CD14-positive monocyte (primary cell): ENCODE results near the gene LCLAT1. TPM values are rescaled to one million over a fixed set of nuclear protein-coding genes. Genes with fewer than 3 reads are reported as not detected.

Source experiments
- DNase-seq, 3 donors: peaks; one replicate each; pipeline ENCODE4 v3.0.0-alpha.2; 2011 to 2022
- H2AFZ ChIP-seq: 2 replicates; pipeline ENCODE4 v1.6.0; 2012; ENCODE audit warnings: mild to moderate bottlenecking, low read depth, low read length, inconsistent platforms; ENCODE audit not compliant: insufficient read depth, poor library complexity, severe bottlenecking
- H3K27ac ChIP-seq, 2 donors: 1 replicate in 1 of 2; 2 replicates in 1 of 2; pipeline ENCODE4 v1.5.1; 2012 to 2013; ENCODE audit warnings: low read length in 2 of 2, control low read depth in 1 of 2, inconsistent platforms in 1 of 2, low read depth in 1 of 2, mild to moderate bottlenecking in 1 of 2
- H3K27me3 ChIP-seq, 2 donors: one replicate each; pipeline versions ENCODE4 v1.6.0 to v1.6.1; 2011 to 2013; ENCODE audit warnings: low read length in 2 of 2; ENCODE audit not compliant: control insufficient read depth in 2 of 2, insufficient read depth in 2 of 2
- H3K36me3 ChIP-seq, 2 donors: replicated peaks in 1 of 2; 1 replicate in 1 of 2; 2 replicates in 1 of 2; pipeline versions ENCODE4 v1.5.1 to v1.6.1; 2012 to 2013; ENCODE audit warnings: low read length in 2 of 2, control low read depth in 1 of 2, inconsistent platforms in 1 of 2, mild to moderate bottlenecking in 1 of 2; ENCODE audit not compliant: insufficient read depth in 2 of 2, control insufficient read depth in 1 of 2
- H3K4me1 ChIP-seq, 2 donors: 1 replicate in 1 of 2; 2 replicates in 1 of 2; pipeline versions ENCODE4 v1.5.1 to v1.6.1; 2012 to 2013; ENCODE audit warnings: low read length in 2 of 2, control low read depth in 1 of 2, inconsistent platforms in 1 of 2, mild to moderate bottlenecking in 1 of 2, moderate library complexity in 1 of 2; ENCODE audit not compliant: insufficient read depth in 2 of 2, control insufficient read depth in 1 of 2
- H3K4me2 ChIP-seq: replicated peaks from 2 replicates; pipeline ENCODE3; 2012; ENCODE audit warnings: low read length, moderate library complexity, mild to moderate bottlenecking; ENCODE audit not compliant: poor library complexity, severe bottlenecking; ENCODE audit errors: extremely low read depth
- H3K4me3 ChIP-seq, 3 experiments: fragments of 200-600 bp in 1 of 3; sonication (generic) in 1 of 3; replicated peaks in 1 of 3; 1 replicate in 2 of 3; 2 replicates in 1 of 3; pipeline ENCODE4 v1.5.1; 2011 to 2013; ENCODE audit warnings: low read length in 3 of 3, mild to moderate bottlenecking in 3 of 3, control low read depth in 2 of 3, low read depth in 2 of 3, inconsistent platforms in 1 of 3, moderate library complexity in 1 of 3
- H3K79me2 ChIP-seq: 2 replicates; pipeline ENCODE4 v1.6.0; 2012; ENCODE audit warnings: mild to moderate bottlenecking, control low read depth, inconsistent platforms, low read length, moderate library complexity; ENCODE audit not compliant: insufficient read depth
- H3K9ac ChIP-seq: 2 replicates; pipeline ENCODE4 v1.6.0; 2017; ENCODE audit warnings: low read length, mild to moderate bottlenecking; ENCODE audit not compliant: insufficient read depth, poor library complexity, severe bottlenecking
- H3K9me3 ChIP-seq, 2 donors: replicated peaks in 1 of 2; 1 replicate in 1 of 2; 2 replicates in 1 of 2; pipeline versions ENCODE4 v1.5.1 to v1.6.1; 2012 to 2013; ENCODE audit warnings: low read length in 2 of 2, control low read depth in 1 of 2; ENCODE audit not compliant: control insufficient read depth in 1 of 2, insufficient read depth in 1 of 2
- H4K20me1 ChIP-seq: 2 replicates; pipeline ENCODE4 v1.6.0; 2012; ENCODE audit warnings: mild to moderate bottlenecking, low read length, control low read depth, moderate library complexity; ENCODE audit not compliant: insufficient read depth
- H3K27ac Mint-ChIP-seq, 7 donors: one replicate each; pipeline ENCODE4 v1.8.0; 2020; ENCODE audit warnings: mild to moderate bottlenecking in 7 of 7, mixed read lengths in 7 of 7, moderate library complexity in 6 of 7, inconsistent platforms in 2 of 7
- H3K27me3 Mint-ChIP-seq, 3 donors: one replicate each; pipeline ENCODE4 v1.8.0; 2021 to 2022; ENCODE audit warnings: low read depth in 3 of 3, mild to moderate bottlenecking in 3 of 3, mixed read lengths in 3 of 3, moderate library complexity in 3 of 3, inconsistent platforms in 1 of 3
- H3K36me3 Mint-ChIP-seq, 2 donors: one replicate each; pipeline ENCODE4 v1.8.0; 2020; ENCODE audit warnings: mixed read lengths in 2 of 2, inconsistent platforms in 1 of 2, mild to moderate bottlenecking in 1 of 2
- H3K4me1 Mint-ChIP-seq: one replicate; pipeline ENCODE4 v1.8.0; 2020; ENCODE audit warnings: mild to moderate bottlenecking, mixed read lengths
- H3K4me3 Mint-ChIP-seq, 2 donors: one replicate each; pipeline ENCODE4 v1.8.0; 2020; ENCODE audit warnings: mild to moderate bottlenecking in 2 of 2, mixed read lengths in 2 of 2, moderate library complexity in 1 of 2
- H3K9me3 Mint-ChIP-seq, 7 donors: one replicate each; pipeline ENCODE4 v1.8.0; 2020 to 2022; ENCODE audit warnings: mixed read lengths in 7 of 7, mild to moderate bottlenecking in 6 of 7, moderate library complexity in 6 of 7, inconsistent platforms in 2 of 7
- CTCF ChIP-seq: fragments of 200-600 bp; IDR thresholded peaks from one replicate; pipeline ENCODE4 v1.8.0; 2022; ENCODE audit warnings: antibody characterized with exemption, mild to moderate bottlenecking
- WGBS: methylation state at CpG from one replicate; pipeline ENCODE4 v1.1.5; 2013; ENCODE audit warnings: missing lambda C conversion rate; ENCODE audit not compliant: insufficient coverage; 5-methylcytosine and 5-hydroxymethylcytosine counted together
- intact Hi-C, 2 donors: fragments of 100-400 bp; cut with micrococcal nuclease; formaldehyde crosslinking; loops; one replicate each; pipeline versions ENCODE4 v1.15.0 to v1.15.1; 2023
- polyA plus RNA-seq, 3 donors: library from polyadenylated mRNA; depleted of rRNA in 1 of 3; unstranded in 2 of 3; stranded (reverse) in 1 of 3; fragments of 300-500 nt in 2 of 3; fragments of >200 nt in 1 of 3; fragmentation: Illumina TruSeq in 2 of 3; gene quantifications; 1 replicate in 2 of 3; 2 replicates in 1 of 3; pipeline ENCODE4 v1.2.3, GENCODE V29; 2012 to 2021

The LCLAT1 gene
- polyA plus RNA-seq, 3 donors = 1.2 to 5.7 (median 1.3) TPM

DNA sequence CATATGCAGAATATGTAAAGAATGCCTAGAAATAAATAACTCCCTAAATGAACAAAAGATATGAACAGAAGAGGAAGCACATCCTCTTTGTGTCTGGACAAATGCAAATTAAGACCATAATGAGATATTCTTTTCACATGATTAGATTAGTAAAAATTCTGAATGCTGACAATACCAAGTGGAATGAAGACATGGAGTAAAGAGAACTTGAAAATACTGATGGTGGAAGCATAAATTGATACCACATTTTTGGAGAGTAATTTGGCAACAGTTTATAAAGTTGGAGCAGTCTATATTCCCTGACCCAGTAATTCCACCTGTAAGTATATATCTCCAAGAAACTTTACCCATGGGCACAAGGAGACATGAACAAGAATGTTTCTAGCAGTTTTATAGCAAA lies 230.2 kb downstream of the LCLAT1 start:
- no peak for DNase-seq
- H3K4me3 ChIP-seq = no peak overlapping the region

DNA sequence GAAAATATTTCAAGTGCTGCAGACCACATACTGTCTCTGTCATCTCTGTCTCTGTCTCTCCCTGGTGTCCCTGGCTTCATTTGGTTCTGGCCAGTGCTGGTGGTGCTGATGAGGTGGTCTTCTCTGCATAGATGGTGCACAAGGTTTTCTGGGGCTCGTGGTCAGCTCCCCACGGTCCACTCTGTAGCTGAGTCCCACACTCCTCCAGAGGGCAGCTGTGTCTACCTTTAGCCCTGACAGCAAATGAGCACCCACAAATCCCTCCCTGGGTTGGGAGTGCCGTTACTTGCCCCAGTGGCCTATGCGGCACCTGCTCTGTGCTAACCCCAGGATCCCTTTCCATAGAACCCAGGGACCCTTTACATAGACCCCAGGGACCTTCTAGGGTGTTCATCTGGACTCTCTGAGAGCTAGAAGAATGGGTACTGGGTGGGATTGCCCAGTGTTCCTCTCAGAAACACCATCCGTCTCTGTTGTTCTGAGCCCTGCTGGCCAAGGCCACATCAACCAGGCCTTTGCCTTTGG lies 230.9 kb downstream of the LCLAT1 start:
- no peaks in the 10 kb centered on the region for H3K27me3 ChIP-seq
- no peak for TF ChIP-seq CTCF
- 69% methylated on average over 2 of the region's 5 CpGs for whole genome bisulfite sequencing
- intact Hi-C loops = no loop called here
- no peak overlapping the region for H3K4me3 Mint-ChIP-seq
- no peak overlapping the region for H2AFZ ChIP-seq
- H3K27ac ChIP-seq = no peak overlapping the region
- peak overlapping the region in 1 of 7 donors; percentile 42 for H3K27ac Mint-ChIP-seq
- no peaks in the 10 kb centered on the region for H4K20me1 ChIP-seq
- DNase-seq = no peak
- H3K36me3 ChIP-seq = no peaks in the 10 kb centered on the region
- no peaks in the 10 kb centered on the region for H3K9me3 ChIP-seq
- no peaks in the 10 kb centered on the region for H3K4me1 ChIP-seq
- H3K9ac ChIP-seq = no peak overlapping the region
- H3K4me2 ChIP-seq = no peak overlapping the region
- no peak overlapping the region for H3K4me3 ChIP-seq
- no peaks in the 10 kb centered on the region for H3K79me2 ChIP-seq
- H3K4me1 Mint-ChIP-seq = no peaks in the 10 kb centered on the region
- peaks cover 0 to 2% (median 0%) of the 10 kb centered on the region in 7 donors for H3K9me3 Mint-ChIP-seq
- peaks cover 4 to 9% (median 9%) of the 10 kb centered on the region in 3 donors for H3K27me3 Mint-ChIP-seq
- no peaks in the 10 kb centered on the region for H3K36me3 Mint-ChIP-seq

More for the DNA sequence above, 230.2 kb downstream of the LCLAT1 start:
- H3K36me3 Mint-ChIP-seq = no peaks in the 10 kb centered on the region
- no peaks in the 10 kb centered on the region for H3K4me1 ChIP-seq
- no peaks in the 10 kb centered on the region for H3K9me3 ChIP-seq
- H3K27ac ChIP-seq = no peak overlapping the region
- no peaks in the 10 kb centered on the region for H3K36me3 ChIP-seq
- H3K4me2 ChIP-seq = no peak overlapping the region
- no peak overlapping the region for H2AFZ ChIP-seq
- H3K27me3 ChIP-seq = no peaks in the 10 kb centered on the region
- TF ChIP-seq CTCF = no peak
- no peaks in the 10 kb centered on the region for H3K4me1 Mint-ChIP-seq
- H3K27ac Mint-ChIP-seq = no peak overlapping the region
- H4K20me1 ChIP-seq = no peaks in the 10 kb centered on the region
- H3K27me3 Mint-ChIP-seq = peaks cover 4 to 10% (median 9%) of the 10 kb centered on the region in 3 donors
- no peak overlapping the region for H3K9ac ChIP-seq
- no peaks in the 10 kb centered on the region for H3K79me2 ChIP-seq
- intact Hi-C loops = no loop called here
- H3K9me3 Mint-ChIP-seq = peaks cover 0 to 2% (median 0%) of the 10 kb centered on the region in 7 donors
- no peak overlapping the region for H3K4me3 Mint-ChIP-seq
